ENCODE results near the gene JAK1.

JAK1 gene

DNA sequence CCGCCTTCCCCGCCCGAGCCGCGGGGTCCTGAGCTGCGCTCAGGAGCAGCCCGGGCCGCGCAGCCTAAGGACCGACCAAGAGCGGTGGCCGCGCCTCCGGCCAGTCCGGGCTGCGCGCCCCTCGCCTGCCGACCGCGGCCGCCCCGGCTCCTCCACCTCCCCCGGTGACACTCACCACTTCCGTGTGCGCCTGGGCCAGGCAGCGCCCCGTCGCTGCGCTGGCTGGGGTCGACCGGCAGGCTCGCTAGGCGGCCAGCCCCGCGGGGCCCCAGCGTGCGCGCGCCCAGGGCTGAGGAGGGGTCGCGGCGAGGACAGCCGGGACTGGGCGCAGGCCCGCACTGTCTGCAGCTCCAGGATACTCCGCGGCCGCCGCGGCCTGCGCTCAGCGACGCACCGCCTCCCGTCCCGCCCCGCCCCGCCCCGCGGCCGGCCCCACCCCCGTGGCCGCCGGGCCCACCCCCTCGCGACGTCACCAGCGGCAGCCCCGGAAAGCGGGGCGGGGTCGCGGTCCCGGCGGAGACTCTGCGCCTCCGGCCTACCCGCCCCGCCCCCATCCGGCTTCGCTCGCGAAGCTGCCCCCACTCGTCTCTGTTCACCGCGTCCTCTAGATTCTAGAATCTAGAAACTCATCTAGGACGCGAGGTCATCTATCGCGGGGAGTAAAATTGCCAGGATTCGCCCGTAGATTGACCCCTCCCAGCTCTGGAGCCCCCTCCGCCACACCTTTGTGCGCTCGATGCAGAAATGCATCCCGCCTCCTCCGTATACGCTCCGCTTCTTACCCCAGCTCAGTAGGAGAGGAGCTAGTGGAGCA lies at the start of gene JAK1:
Gene JAK1, minus strand, starts transcription at position 392 of the 814 bp plus-strand sequence. CDS start 80,285 bp downstream, outside the sequence.
- TF ChIP-seq EP300 (IDR thresholded peaks at IDR 0.05; ENCODE audit: borderline replicate concordance): no peak
- TF ChIP-seq TCF12 (IDR thresholded peaks at IDR 0.05; ENCODE audit: low read depth): no peak
- no peak for TF ChIP-seq FOXM1 (IDR thresholded peaks at IDR 0.05; ENCODE audit: borderline replicate concordance, low read depth)
- no peak for TF ChIP-seq TEAD4 (IDR thresholded peaks at IDR 0.05)
- TF ChIP-seq, protein P1, sequence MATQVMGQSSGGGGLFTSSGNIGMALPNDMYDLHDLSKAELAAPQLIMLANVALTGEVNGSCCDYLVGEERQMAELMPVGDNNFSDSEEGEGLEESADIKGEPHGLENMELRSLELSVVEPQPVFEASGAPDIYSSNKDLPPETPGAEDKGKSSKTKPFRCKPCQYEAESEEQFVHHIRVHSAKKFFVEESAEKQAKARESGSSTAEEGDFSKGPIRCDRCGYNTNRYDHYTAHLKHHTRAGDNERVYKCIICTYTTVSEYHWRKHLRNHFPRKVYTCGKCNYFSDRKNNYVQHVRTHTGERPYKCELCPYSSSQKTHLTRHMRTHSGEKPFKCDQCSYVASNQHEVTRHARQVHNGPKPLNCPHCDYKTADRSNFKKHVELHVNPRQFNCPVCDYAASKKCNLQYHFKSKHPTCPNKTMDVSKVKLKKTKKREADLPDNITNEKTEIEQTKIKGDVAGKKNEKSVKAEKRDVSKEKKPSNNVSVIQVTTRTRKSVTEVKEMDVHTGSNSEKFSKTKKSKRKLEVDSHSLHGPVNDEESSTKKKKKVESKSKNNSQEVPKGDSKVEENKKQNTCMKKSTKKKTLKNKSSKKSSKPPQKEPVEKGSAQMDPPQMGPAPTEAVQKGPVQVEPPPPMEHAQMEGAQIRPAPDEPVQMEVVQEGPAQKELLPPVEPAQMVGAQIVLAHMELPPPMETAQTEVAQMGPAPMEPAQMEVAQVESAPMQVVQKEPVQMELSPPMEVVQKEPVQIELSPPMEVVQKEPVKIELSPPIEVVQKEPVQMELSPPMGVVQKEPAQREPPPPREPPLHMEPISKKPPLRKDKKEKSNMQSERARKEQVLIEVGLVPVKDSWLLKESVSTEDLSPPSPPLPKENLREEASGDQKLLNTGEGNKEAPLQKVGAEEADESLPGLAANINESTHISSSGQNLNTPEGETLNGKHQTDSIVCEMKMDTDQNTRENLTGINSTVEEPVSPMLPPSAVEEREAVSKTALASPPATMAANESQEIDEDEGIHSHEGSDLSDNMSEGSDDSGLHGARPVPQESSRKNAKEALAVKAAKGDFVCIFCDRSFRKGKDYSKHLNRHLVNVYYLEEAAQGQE (IDR thresholded peaks at IDR 0.05; ENCODE audit: low read depth): no peak; the same call in 1 of the 2 replicates
- TF ChIP-seq CEBPB (IDR thresholded peaks at IDR 0.05): no peak
- peak; percentile 3; the same call in 1 of the 2 replicates for TF ChIP-seq ZBTB7A (IDR thresholded peaks at IDR 0.05; ENCODE audit: low read depth)
- TF ChIP-seq CREB1 (IDR thresholded peaks at IDR 0.05; ENCODE audit: low read depth): no peak
- no peak; the same call in 1 of the 2 replicates for TF ChIP-seq EGR1 (IDR thresholded peaks at IDR 0.05)
- TF ChIP-seq YY1 (IDR thresholded peaks at IDR 0.05; ENCODE audit: low read depth): no peak
- no peak for TF ChIP-seq MAX (IDR thresholded peaks at IDR 0.05)
- no peak for TF ChIP-seq TAF1 (IDR thresholded peaks at IDR 0.05; ENCODE audit: low read depth)
- no peak for TF ChIP-seq USF1 (IDR thresholded peaks at IDR 0.05)
- peak; percentile 5; the same call in 1 of the 2 replicates for TF ChIP-seq RAD21 (IDR thresholded peaks at IDR 0.05; ENCODE audit: low read depth)

DNA sequence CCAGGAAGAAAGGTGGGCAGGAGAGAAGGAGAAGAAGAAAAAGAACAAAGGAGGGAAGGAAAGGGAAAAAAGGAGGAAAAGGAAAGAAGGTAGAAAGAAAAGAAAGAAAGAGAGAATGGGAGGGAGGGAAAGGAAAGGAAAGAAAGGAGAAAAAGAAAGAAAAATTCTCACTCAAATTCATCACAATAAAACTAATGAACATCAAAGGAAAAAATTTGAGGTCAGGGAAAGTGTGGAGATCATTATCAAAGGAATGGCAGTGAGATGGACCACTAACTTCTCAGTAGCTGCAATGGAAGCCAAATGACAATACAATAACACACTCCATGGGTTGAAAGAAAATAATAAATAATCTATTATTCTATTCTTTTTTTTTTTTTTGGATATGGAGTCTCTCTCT lies 48.0 kb upstream of the JAK1 start:
- TF ChIP-seq EP300 (IDR thresholded peaks at IDR 0.05; ENCODE audit: borderline replicate concordance) (no peak), EGR1 (IDR thresholded peaks at IDR 0.05) (no peak), NFIC (IDR thresholded peaks at IDR 0.05) (no peak), CEBPB (IDR thresholded peaks at IDR 0.05) (no peak), TCF12 (IDR thresholded peaks at IDR 0.05; ENCODE audit: low read depth) (no peak), FOXM1 (IDR thresholded peaks at IDR 0.05; ENCODE audit: borderline replicate concordance, low read depth) (no peak), CREB1 (IDR thresholded peaks at IDR 0.05; ENCODE audit: low read depth) (no peak), TEAD4 (IDR thresholded peaks at IDR 0.05) (no peak), MAX (IDR thresholded peaks at IDR 0.05) (no peak), RAD21 (IDR thresholded peaks at IDR 0.05; ENCODE audit: low read depth) (no peak), USF1 (IDR thresholded peaks at IDR 0.05) (no peak)

GRCh38 chr1:65011983-65012382 lies 45.6 kb upstream of the JAK1 start:
- TF ChIP-seq NFIC (IDR thresholded peaks at IDR 0.05): no peak
- no peak for TF ChIP-seq TEAD4 (IDR thresholded peaks at IDR 0.05)
- TF ChIP-seq TAF1 (IDR thresholded peaks at IDR 0.05; ENCODE audit: low read depth): no peak
- no peak for TF ChIP-seq TCF12 (IDR thresholded peaks at IDR 0.05; ENCODE audit: low read depth)
- TF ChIP-seq, protein P1 (IDR thresholded peaks at IDR 0.05; ENCODE audit: low read depth): no peak
- no peak for TF ChIP-seq USF1 (IDR thresholded peaks at IDR 0.05)
- no peak for TF ChIP-seq FOXM1 (IDR thresholded peaks at IDR 0.05; ENCODE audit: borderline replicate concordance, low read depth)
- no peak for TF ChIP-seq EP300 (IDR thresholded peaks at IDR 0.05; ENCODE audit: borderline replicate concordance)
- no peak for TF ChIP-seq CEBPB (IDR thresholded peaks at IDR 0.05)
- no peak for TF ChIP-seq YY1 (IDR thresholded peaks at IDR 0.05; ENCODE audit: low read depth)
- TF ChIP-seq CREB1 (IDR thresholded peaks at IDR 0.05; ENCODE audit: low read depth): no peak
- TF ChIP-seq EGR1 (IDR thresholded peaks at IDR 0.05): no peak
- no peak for TF ChIP-seq ZBTB7A (IDR thresholded peaks at IDR 0.05; ENCODE audit: low read depth)
- TF ChIP-seq MAX (IDR thresholded peaks at IDR 0.05): no peak
- TF ChIP-seq RAD21 (IDR thresholded peaks at IDR 0.05; ENCODE audit: low read depth): no peak

DNA sequence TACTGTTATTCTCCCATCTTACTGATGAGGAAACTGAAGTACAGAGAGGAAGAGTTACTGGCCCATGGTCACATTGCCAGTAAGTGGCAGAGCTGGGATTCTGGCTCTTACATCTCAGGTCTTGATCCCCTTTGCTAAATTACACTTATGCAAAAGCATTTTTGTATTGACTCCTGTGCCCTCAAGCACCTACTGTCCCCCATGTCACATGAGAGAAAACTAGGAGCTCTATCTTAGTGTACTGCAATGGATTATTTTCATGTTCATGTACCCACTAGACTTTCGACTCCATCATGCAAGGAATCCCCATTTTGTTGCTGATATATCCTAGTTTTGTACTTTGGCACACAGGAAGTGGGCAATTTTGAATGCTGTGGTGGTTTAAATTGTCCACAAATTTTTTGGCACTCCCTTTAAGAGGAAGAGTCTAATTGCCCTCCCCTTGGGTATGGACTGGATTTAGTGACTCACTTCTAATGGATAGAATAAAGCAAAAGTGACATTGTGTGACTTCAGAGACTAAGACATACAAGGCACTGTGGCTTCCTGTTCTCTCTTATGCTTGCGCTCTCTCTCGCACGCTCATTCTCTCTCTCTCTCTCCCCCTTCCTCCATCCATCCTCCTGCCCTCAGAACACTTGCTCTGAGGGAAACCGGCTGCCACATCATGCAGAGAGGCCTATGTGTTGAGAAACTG lies 43.5 kb upstream of the JAK1 start:
- TF ChIP-seq EGR1 (IDR thresholded peaks at IDR 0.05) (no peak), USF1 (IDR thresholded peaks at IDR 0.05) (no peak), NFIC (IDR thresholded peaks at IDR 0.05) (no peak), FOXM1 (IDR thresholded peaks at IDR 0.05; ENCODE audit: borderline replicate concordance, low read depth) (no peak), ZBTB7A (IDR thresholded peaks at IDR 0.05; ENCODE audit: low read depth) (no peak), RAD21 (IDR thresholded peaks at IDR 0.05; ENCODE audit: low read depth) (no peak), TEAD4 (IDR thresholded peaks at IDR 0.05) (no peak), CREB1 (IDR thresholded peaks at IDR 0.05; ENCODE audit: low read depth) (no peak), TAF1 (IDR thresholded peaks at IDR 0.05; ENCODE audit: low read depth) (no peak)
- TF ChIP-seq, protein P1 (IDR thresholded peaks at IDR 0.05; ENCODE audit: low read depth): no peak

Measured in Ishikawa (cell line).